Right cardiac atrium (tissue), 5 donors: ENCODE results near the gene RANBP3L. TPM values are rescaled to one million over a fixed set of nuclear protein-coding genes. Genes with fewer than 3 reads are reported as not detected.
"Not testable (repeated sequence)": the region's sequence is repeated elsewhere in the genome, so short reads cannot be mapped to it uniquely, and the experiment has no call there.

Experiments used
- ATAC-seq, 2 donors: fragments of 200-7000 bp; cut with Tn5 transposase; one replicate each; pipeline versions ENCODE4 v1.8.0 to v1.9.1; 2020; ENCODE audit warnings: moderate library complexity in 2 of 2, mild to moderate bottlenecking in 1 of 2
- DNase-seq, 3 donors: peaks; one replicate each; pipeline ENCODE4 v3.0.0-alpha.2; 2020
- H3K27ac ChIP-seq: one replicate; pipeline ENCODE4 v1.5.1; 2013; ENCODE audit warnings: mild to moderate bottlenecking, low read length, control low read depth, moderate library complexity
- H3K27me3 ChIP-seq: one replicate; pipeline ENCODE4 v1.6.1; 2013; ENCODE audit not compliant: control insufficient read depth, insufficient read depth
- H3K4me1 ChIP-seq: one replicate; pipeline ENCODE4 v1.6.1; 2013; ENCODE audit warnings: low read length; ENCODE audit not compliant: control insufficient read depth, insufficient read depth
- H3K4me3 ChIP-seq: one replicate; pipeline ENCODE4 v1.5.1; 2013; ENCODE audit warnings: low read length, control low read depth
- H3K9me3 ChIP-seq: one replicate; pipeline ENCODE4 v1.6.1; 2013; ENCODE audit warnings: low read length; ENCODE audit not compliant: control insufficient read depth
- WGBS: extraction: QIAGEN DNeasy Blood & Tissue Kit; methylation state at CpG from one replicate; pipeline ENCODE4 v1.1.7; 2013; 5-methylcytosine and 5-hydroxymethylcytosine counted together
- intact Hi-C, 4 donors: fragments of 100-400 bp; cut with DNase I; formaldehyde crosslinking; loops; one replicate each; pipeline versions ENCODE4 v1.11.0 to v1.14.0; 2022 to 2023
- long read RNA-seq, 4 donors: library from polyadenylated mRNA; unstranded; transcript quantifications; one replicate each; pipeline ENCODE4 v2.0.0, GENCODE V29; 2020 to 2021
- polyA plus RNA-seq: library from polyadenylated mRNA; stranded (reverse); fragments of 200-250 nt; gene quantifications from one replicate; pipeline ENCODE4 v1.2.3, GENCODE V29; 2013
- total RNA-seq, 4 donors: library from RNA; stranded (reverse); fragmentation: NEBNext Ultra II Directional; extraction: Animal tissue kit (Norgen Biotek cat#: 25700); gene quantifications; one replicate each; pipeline ENCODE4 v1.2.1, GENCODE V29; 2021
- donor health status: healthy with polysubstance abuse.
- donor health status: DM: no; HTN: yes; CAD: no.
- donor health status: DM: no; HTN: no; CAD: no.
- donor health status: DM: no; HTN: yes; CAD: no; lungs with severe emphysema.
- donor health status: DM: yes; HTN: yes; CAD: no.

RANBP3L gene, protein sequence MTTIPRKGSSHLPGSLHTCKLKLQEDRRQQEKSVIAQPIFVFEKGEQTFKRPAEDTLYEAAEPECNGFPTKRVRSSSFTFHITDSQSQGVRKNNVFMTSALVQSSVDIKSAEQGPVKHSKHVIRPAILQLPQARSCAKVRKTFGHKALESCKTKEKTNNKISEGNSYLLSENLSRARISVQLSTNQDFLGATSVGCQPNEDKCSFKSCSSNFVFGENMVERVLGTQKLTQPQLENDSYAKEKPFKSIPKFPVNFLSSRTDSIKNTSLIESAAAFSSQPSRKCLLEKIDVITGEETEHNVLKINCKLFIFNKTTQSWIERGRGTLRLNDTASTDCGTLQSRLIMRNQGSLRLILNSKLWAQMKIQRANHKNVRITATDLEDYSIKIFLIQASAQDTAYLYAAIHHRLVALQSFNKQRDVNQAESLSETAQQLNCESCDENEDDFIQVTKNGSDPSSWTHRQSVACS
- 1 to 10 TPM in 3 of 4 donors, under 1 TPM in 1; 0.58 to 2.7 (median 1.5) TPM for total RNA-seq
- 1.0 TPM for polyA plus RNA-seq
- long read RNA-seq, donor 1, partial matches to known transcripts: 2 of 5 reads
- long read RNA-seq, donor 1, other reads (novel, unspliced or antisense): 1 of 5 reads
- long read RNA-seq, donor 2: 0 reads
- long read RNA-seq, donor 3: 0 reads
- long read RNA-seq, donor 4, partial matches to known transcripts: 0 of 1 reads
- long read RNA-seq, donor 4, other reads (novel, unspliced or antisense): 0 of 1 reads

DNA sequence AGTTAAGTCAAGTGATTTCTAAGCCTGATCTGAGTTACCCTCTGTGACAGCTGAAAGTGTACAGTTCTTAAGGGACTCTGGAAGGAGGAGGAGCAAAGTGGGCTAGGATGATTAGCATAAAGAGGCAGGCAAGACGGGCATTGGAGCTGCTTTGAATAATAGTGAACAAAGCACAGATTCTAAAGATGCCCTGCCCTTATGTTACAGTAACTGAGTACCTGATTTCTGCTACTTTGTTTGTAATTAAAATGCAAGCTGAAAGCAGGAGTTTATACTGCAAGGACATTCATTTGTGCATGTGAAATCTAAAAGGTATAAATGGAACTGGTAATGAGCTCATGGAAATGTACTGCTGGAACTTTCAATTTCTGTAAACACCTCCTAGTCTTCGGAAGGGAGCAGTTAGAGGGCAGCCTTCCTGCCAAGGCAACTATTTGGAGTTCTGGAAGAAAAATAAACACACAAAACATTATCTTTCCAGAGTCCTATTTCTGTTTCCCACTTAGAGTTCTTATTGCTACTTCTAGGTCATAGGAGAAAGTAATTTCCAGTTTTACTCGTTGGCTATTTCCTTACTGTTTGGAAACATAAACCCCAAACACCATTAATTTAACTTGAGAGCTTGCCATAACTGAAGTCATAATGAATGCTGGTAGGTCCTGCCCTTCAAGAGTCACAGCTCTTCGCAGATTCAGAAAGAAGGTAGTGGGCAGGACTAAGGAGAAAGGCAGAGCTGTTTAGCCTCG, at the start of gene RANBP3L:
RANBP3L (minus strand) TSS at position 45 of the 746 bp plus-strand sequence. CDS start 486 bp downstream, outside the sequence.
- intact Hi-C loops: loop anchor here (5.0 to 10.0 kb wide), 3 partner anchors 35 to 127 kb away; partner anchors contain the start of gene NADK2 (in 2 of the 4)
- ATAC-seq: peak; percentile 91 to 95
- Histone ChIP-seq H3K27ac (peak within 1 kb of the TSS; percentile 70), H3K27me3 (no peaks in the 10 kb centered on the region), H3K4me1 (no peaks in the 10 kb centered on the region), H3K4me3 (peak within 1 kb of the TSS; percentile 26), H3K9me3 (no peaks in the 10 kb centered on the region)
- WGBS: 10% methylated on average over 5 of the region's 5 CpGs
- DNase-seq: peak in 2 of 3 donors; percentile 17 to 43

DNA sequence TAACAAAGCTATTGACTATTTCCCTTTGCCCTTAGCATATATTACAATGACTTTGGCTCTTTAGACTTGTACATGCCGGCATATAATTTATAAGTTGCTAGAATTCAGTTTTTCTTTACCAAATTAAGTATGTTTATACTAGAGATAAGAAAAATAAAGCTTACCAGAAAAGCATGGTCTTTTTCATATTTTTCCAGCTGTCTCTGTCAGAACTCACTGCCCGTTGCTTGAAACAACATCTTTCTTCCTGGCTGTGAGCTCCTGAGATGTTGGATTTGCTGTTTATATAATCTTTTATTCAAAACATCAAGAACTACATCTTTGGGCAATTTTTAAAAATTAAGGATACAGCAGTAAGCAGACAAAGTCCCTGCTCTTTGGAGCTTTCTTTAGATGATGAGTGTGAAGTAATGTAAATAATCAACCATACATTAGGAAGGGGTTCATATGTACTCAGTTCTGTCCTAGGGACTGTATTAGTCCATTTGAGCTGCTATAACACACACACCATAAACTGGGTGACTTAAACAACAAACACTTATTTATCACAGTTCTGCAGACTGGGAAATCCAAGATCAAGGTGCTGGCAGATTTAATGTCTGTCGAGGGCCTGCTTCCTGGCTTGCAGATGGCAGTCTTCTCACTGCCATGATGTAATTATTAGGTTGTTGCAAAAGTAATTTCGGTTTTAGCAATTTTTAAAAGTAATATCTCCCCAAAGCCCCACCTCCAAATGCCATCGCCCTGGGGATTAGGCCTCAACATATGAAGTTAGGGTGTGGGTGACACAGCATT, 45.4 kb upstream of the RANBP3L start:
- intact Hi-C loops: no loop called here
- ATAC-seq (no peak), DNase-seq (no peak)
- H3K9me3 ChIP-seq: no peaks in the 10 kb centered on the region
- H3K4me3 ChIP-seq: no peak overlapping the region
- no peaks in the 10 kb centered on the region for H3K4me1 ChIP-seq
- no peak overlapping the region for H3K27ac ChIP-seq
- 71% methylated on average over 5 of the region's 5 CpGs for WGBS
- H3K27me3 ChIP-seq: no peaks in the 10 kb centered on the region

GRCh38 chr5:36344899-36345298, 43.2 kb upstream of the RANBP3L start:
- H3K9me3 ChIP-seq: no peaks in the 10 kb centered on the region
- no peak overlapping the region for H3K27ac ChIP-seq
- intact Hi-C loops: no loop called here
- ATAC-seq: no peak
- no peaks in the 10 kb centered on the region for H3K4me1 ChIP-seq
- no peaks in the 10 kb centered on the region for H3K27me3 ChIP-seq
- 77% methylated on average over 2 of the region's 2 CpGs for WGBS
- DNase-seq: no peak
- H3K4me3 ChIP-seq: no peak overlapping the region

DNA sequence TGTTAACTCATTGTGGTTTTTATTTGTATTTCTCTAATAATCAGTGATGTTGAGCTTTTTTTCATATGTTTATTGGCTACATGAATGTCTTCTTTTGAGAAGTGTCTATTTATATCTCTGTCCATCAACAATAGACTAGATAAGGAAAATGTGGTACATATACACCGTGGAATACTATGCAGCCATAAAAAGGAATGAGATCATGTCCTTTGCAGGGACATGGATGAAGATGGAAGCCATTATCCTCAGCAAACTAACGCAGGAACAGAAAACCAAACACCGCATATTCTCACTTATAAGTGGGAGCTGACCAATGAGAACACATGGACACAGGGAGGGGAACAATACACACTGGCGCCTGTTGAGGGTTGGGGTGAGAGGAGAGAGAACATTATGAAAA, 40.0 kb upstream of the RANBP3L start:
- H3K27me3 ChIP-seq, H3K4me3 ChIP-seq, intact Hi-C loops, H3K9me3 ChIP-seq, DNase-seq, H3K27ac ChIP-seq, H3K4me1 ChIP-seq, ATAC-seq: not testable (repeated sequence)
- WGBS: 81% methylated on average over 4 of the region's 4 CpGs

DNA sequence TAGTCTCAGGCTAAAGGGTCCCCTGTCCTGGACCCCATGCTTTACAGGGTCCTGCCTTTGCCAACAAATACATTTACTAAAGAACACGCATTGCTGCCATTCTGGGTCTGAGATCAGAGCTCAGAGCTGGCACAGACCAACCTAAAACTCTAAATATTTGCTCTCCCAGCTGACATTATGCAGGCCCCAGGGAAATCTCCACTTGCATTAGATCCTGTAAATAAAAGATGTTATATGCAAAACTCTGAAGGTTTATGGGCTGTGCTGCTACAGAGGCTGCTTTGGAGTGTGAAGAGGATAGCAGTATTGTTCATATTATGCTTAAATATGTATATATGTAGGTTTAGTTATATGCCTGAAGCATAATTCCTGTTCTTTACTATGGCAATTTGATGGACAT, 35.9 kb upstream of the RANBP3L start:
- intact Hi-C loops: no loop called here
- H3K4me1 ChIP-seq: no peaks in the 10 kb centered on the region
- no peak overlapping the region for H3K4me3 ChIP-seq
- no peak overlapping the region for H3K27ac ChIP-seq
- DNase-seq (no peak), ATAC-seq (no peak)
- no peaks in the 10 kb centered on the region for H3K9me3 ChIP-seq
- WGBS: 83% methylated on average over 1 of the region's 1 CpG
- no peaks in the 10 kb centered on the region for H3K27me3 ChIP-seq

GRCh38 chr5:36334315-36334714, 32.6 kb upstream of the RANBP3L start:
- no peaks in the 10 kb centered on the region for H3K4me1 ChIP-seq
- WGBS: 71% methylated on average over 5 of the region's 5 CpGs
- no peak overlapping the region for H3K4me3 ChIP-seq
- intact Hi-C loops: no loop called here
- ATAC-seq (no peak), DNase-seq (no peak)
- no peaks in the 10 kb centered on the region for H3K9me3 ChIP-seq
- H3K27ac ChIP-seq: no peak overlapping the region
- H3K27me3 ChIP-seq: no peaks in the 10 kb centered on the region

- WGBS: 93% methylated on average over 13 of the region's 13 CpGs
- ATAC-seq, H3K27me3 ChIP-seq, intact Hi-C loops, H3K4me3 ChIP-seq, H3K27ac ChIP-seq, H3K4me1 ChIP-seq, H3K9me3 ChIP-seq: not testable (repeated sequence)
- peak in 1 of 3 donors; percentile 41 for DNase-seq
These were observed 31.0 kb upstream of the RANBP3L start for GRCh38 chr5:36332720-36333119.

DNA sequence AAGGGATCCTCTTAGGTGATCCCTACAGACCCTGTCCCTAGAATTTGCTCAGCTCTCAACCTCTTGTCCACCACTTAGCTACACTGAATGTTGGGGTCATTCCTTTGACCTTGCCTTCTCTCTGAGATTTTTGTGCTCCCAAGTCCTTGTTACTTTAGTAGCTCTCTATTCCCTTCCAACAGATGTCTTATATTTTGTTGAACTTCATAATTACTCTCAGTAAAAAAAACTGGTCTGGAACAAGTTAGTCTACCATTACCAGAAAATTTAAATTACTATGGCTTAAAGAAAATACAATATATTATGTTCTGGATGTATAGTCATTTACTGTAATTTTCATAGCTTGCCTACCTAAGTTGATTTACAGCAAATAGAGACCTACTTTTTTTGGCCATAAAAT, 23.5 kb upstream of the RANBP3L start:
- DNase-seq (no peak), ATAC-seq (no peak)
- Histone ChIP-seq H3K27ac (no peak overlapping the region), H3K4me3 (no peak overlapping the region), H3K27me3 (no peaks in the 10 kb centered on the region), H3K9me3 (no peaks in the 10 kb centered on the region), H3K4me1 (no peaks in the 10 kb centered on the region)
- intact Hi-C loops: no loop called here

GRCh38 chr5:36323926-36324781, 22.5 kb upstream of the RANBP3L start:
- DNase-seq: peak; percentile 28 to 64 (median 57)
- H3K27me3 ChIP-seq: no peaks in the 10 kb centered on the region
- H3K27ac ChIP-seq: no peak overlapping the region
- ATAC-seq: peak; percentile 48 to 59
- H3K4me1 ChIP-seq: no peaks in the 10 kb centered on the region
- intact Hi-C loops: no loop called here
- H3K4me3 ChIP-seq: no peak overlapping the region
- H3K9me3 ChIP-seq: no peaks in the 10 kb centered on the region
- 80% methylated on average over 6 of the region's 6 CpGs for WGBS
